ENCODE data around the gene LTBP3.
"Not testable (repeated sequence)": the region's sequence is repeated elsewhere in the genome, so short reads cannot be mapped to it uniquely, and the experiment has no call there.

LTBP3 gene

DNA sequence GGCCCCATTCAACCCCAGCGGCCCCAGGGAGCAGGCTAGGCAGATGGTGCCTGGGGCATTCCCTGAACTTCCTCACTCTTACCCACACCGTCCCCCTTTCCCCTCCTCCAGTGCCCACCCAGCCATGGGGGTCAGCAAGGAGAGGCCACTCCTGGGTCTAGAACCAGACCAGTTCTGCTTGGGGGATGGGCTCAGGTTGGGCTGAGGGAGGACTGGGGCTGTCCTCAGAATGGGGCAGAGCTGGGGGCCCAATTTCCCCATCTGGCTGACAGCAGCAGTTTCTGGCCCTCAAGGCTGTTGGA, 20.9 kb downstream of the LTBP3 start:
- no peak for DNase-seq (ENCODE audit: low read depth in 3 of 3)

- DNase-seq (ENCODE audit: low read depth in 3 of 3): no peak
Observed at GRCh38 chr11:65536412-65537295, 21.5 kb downstream of the LTBP3 start.

GRCh38 chr11:65535102-65535501, 23.1 kb downstream of the LTBP3 start:
- no peak for DNase-seq (ENCODE audit: low read depth in 3 of 3)

- DNase-seq (ENCODE audit: low read depth in 3 of 3): no peak
Observed at GRCh38 chr11:65532388-65533064, 25.6 kb downstream of the LTBP3 start.

- DNase-seq (ENCODE audit: low read depth in 3 of 3): no peak
Observed at GRCh38 chr11:65530157-65530496, 28.0 kb downstream of the LTBP3 start.

DNA sequence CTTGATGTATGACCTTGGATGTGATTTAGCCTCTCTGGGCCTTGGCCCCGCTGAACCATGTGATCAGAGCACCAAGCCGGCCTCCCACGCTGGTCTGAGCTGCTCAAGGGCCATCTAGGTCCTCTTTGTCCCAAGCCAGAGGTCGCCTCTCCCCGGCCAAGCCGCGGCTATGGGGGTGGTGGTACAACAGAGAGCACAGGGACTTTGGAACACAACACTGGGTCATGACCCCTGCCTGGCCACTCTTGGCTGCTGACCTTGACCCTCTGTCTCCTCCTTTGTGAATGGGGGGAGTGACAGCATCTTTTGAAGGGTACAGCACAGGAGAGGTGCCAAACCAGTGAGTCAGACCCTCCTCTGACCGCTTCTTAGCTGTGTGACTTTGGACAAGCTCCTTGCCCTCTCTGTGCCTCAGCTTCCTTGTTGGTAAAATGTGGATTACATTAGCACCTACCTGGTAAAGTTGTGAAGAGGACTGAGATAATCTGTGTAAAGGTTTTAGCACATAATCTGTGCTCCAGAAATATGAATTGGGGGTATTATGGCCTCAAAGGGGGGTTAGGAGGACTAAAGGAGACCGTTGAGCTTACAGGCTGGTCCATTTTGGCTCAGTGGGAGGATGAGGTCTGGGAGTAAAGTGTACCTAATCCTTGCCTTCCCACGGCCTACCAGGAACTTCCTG, 28.5 kb downstream of the LTBP3 start:
- no peak for DNase-seq (ENCODE audit: low read depth in 3 of 3)

GRCh38 chr11:65528819-65529350, 29.3 kb downstream of the LTBP3 start:
- DNase-seq (ENCODE audit: low read depth in 3 of 3): no peak

- DNase-seq (ENCODE audit: low read depth in 3 of 3): no peak
Observed at GRCh38 chr11:65526744-65527143, 31.4 kb downstream of the LTBP3 start.

- DNase-seq (ENCODE audit: low read depth in 3 of 3): no peak
Observed at GRCh38 chr11:65525546-65526480, 32.3 kb downstream of the LTBP3 start.

DNA sequence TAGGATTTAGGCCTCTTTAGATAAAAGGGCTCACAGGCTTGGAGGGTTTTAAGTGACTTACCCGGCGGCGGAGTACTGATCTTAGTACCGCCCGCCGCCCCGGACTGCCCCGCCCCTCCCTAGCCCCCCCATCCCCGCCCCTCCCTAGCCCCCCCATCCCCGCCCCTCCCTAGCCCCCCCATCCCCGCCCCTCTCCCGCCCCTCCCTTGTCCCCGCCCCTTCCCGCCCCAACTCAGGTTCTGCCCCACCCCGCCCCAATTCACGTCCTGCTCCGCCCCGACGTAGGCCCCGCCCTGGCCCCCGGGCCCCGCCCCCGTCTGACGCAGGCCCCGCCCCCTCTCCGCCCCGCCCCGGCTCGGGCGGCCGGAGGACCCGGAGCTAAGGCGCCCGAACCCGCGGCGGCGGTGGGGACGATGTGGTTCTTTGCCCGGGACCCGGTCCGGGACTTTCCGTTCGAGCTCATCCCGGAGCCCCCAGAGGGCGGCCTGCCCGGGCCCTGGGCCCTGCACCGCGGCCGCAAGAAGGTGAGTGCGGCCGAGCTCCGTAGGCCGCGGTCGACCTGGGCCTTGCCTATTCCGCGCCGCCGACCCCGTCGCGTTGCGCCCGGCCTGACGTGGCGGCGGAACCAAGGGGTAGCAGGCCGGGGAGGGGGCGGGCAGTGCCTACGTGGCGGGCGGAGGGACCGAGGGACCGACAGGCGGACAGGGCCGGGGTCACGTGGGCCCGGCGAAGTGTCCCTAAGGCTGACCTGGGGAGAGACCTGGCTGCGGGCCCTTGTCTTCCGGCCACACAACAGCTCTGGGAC, 33.2 kb downstream of the LTBP3 start, which contains the start of gene SCYL1:
SCYL1 (plus strand) TSS at position 343 of the 805 bp plus-strand sequence; CDS start at position 414, 71 bp downstream.
- peak; percentile 58 to 73 (median 70) for DNase-seq (ENCODE audit: low read depth in 3 of 3)

DNA sequence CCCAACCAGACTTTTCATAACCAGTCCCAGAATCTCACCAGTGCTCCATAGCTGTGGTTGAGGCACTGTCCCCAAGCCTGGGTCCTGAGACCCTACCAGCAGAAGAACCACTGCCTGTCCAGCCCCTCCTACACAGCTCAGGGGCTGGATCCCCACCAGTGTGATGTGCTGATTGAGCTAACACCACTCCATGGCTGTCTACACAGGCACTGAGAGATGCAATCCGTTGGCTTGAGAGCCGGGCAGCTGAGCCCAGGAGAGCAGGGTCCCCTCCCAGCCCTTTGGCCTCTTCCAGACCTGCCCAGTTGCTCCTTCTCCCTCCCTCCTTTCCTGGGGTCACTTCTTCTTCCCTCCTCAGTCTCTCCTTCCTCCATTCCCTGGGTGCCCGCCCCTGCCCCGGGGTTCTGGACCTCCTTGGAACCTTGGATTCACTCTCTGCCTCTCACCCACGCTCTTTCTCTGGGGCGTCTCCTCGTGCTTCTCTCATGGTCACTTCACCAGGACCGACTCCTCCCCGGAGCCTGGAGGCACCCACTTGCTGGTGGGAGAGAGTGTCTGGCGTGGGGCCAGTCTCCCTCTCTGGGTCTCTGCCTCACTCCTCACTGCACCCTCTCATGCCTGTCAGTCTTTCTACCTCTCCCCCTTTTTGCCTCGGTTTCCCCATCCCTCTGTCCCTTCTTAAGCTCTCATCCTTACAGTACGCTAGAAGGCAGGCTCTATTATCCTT, 34.0 kb downstream of the LTBP3 start:
- DNase-seq (ENCODE audit: low read depth in 3 of 3): no peak

DNA sequence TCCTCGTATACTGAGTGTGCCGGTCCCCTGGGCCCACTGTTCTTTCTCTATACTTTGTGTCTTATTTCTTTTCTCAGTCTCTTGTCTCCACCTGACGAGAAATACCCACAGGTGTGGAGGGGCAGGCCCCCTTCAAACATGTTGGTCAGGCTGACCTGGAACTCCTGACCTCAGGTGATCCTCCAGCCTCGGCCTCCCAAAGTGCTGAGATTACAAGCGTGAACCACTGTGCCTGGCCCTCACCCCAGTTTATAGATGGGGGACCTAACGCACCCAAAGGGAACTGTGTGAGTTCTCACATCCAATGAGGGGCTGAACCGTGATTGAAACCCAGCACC, 34.6 kb downstream of the LTBP3 start:
- not testable (repeated sequence) for DNase-seq (ENCODE audit: low read depth in 3 of 3)

GRCh38 chr11:65522718-65523630, 35.2 kb downstream of the LTBP3 start:
- DNase-seq (ENCODE audit: low read depth in 3 of 3): not testable (repeated sequence)

DNA sequence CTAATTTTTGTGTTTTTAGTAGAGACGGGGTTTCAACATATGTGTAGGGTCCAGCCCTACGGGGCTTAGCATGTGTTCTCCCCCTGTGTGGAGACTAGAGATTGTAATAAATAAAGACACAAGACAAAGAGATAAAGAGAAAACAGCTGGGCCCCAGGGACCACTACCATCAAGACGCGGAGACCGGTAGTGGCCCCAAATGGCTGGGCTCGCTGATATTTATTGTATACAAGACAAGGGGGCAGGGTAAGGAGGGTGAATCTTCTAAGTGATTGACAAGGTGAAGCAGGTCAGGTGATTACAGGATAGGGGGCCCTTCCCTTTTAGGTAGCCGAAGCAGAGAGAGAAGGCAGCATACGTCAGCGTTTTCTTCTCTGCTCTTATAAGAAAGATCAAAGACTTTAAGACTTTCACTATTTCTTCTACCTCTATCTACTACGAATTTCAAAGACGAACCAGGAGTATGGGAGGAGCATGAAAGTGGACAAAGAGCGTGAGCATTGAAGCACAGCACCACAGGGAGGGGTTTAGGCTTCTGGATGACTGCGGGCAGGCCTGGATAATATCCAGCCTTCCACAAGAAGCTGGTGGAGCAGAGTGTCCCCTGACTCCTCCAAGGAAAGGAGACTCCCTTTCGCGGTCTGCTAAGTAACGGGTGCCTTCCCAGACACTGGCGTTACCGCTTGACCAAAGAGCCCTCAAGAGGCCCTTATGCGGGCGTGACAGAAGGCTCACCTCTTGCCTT, 36.2 kb downstream of the LTBP3 start:
- not testable (repeated sequence) for DNase-seq (ENCODE audit: low read depth in 3 of 3)

DNA sequence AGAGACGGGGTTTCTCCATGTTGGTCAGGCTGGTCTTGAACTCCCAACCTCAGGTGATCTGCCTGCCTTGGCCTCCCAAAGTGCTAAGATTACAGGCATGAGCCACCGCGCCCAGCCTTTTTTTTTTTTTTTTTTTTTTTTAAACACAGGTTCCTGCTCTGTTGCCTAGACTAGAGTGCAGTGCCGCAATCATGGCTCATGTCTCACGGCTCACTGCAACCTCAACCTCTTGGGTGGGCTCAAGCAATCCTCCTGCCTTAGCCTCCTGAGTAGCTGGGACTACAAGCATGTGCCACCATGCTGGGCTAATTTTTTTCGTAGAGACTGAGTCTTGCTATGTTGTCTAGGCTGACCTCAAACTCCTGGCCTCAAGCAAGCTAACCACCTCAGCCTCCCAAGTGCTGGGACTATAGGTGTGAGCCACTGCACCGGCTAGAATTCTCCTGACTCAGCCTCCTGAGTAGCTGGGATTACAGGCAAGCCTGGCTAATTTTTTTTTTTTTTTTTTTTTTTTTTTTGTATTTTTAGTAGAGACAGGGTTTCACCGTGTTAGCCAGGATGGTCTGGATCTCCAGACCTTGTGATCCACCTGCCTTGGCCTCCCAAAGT, 39.1 kb downstream of the LTBP3 start:
- not testable (repeated sequence) for DNase-seq (ENCODE audit: low read depth in 3 of 3)

DNA sequence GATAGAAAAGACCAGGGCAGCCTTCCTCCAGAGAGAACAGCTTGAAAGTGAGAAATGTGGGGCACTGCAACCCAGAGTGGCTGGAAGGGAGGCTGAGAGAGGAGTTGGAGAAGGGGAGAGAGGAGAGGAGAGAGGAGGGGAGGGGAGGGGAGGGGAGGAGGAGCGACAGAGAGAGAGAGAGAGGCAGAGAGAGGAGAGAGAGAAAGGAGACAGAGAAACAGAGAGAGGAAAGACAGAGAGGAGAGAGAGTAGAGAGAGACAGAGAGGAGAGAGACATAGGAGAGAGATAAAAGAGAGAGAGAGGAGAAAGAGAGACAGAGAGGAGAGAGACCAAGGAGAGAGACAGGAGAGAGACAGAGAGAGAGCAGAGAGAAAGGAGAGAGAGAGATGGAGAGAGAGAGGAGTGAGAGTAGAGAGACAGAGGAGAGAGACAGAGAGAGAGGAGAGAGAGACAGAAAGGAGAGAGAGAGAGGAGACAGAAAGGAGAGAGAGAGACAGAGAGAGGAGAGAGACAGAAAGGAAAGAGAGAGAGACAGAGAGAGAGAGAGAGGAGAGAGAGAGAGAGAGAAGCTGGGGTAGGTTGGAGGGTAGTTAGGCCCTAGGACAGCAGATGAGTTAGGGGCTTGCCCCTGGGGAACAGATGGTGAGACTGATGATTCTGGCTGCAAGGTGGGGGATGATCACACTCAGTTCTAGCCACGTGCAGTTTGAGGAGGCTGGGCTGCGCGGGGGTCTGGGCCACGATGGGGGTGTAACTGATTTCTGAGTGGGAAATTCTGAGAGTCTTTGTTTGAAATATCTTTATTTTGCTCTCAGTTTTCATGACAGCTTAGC, 41.8 kb downstream of the LTBP3 start:
- no peak for DNase-seq (ENCODE audit: low read depth in 3 of 3)

DNA sequence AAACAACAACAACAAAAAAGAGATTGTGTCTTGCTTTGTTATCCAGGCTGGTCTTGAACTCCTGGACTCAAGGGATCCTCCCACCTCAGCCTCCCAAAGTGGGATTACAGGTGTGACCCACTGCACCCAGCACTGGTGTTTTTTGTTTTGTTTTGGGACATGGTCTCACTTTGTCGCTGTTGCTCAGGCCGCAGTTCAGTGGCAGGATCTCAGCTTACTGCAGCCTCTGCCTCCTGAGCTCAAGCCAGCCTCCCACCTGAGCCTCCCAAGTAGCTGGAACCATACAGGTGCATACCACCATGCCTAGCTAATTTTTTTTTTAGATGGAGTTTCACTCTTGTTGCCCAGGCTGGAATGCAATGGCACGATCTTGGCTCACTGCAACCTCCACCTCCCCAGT, 45.8 kb downstream of the LTBP3 start:
- not testable (repeated sequence) for DNase-seq (ENCODE audit: low read depth in 3 of 3)

Measured in stimulated activated CD4-positive, alpha-beta T cell treated with anti-CD3 and anti-CD28 coated beads, TNF-alpha, amount 100 ng/mL, for 24 hours (primary cell).